Mononuclear cell (primary cell): ENCODE data around the gene NENF. TPM values are rescaled to one million over a fixed set of nuclear protein-coding genes. Genes with fewer than 3 reads are reported as not detected.

Experiments used
- H3K27me3 ChIP-seq: 2 replicates; pipeline ENCODE4 v1.6.0; 2011; ENCODE audit warnings: low read length, control low read depth; ENCODE audit not compliant: insufficient read depth
- H3K4me1 ChIP-seq: 2 replicates; pipeline ENCODE4 v1.5.1; 2011; ENCODE audit warnings: mild to moderate bottlenecking, low read length, control low read depth; ENCODE audit not compliant: insufficient read depth
- H3K4me3 ChIP-seq: 2 replicates; pipeline ENCODE4 v1.5.1; 2011; ENCODE audit warnings: mild to moderate bottlenecking, low read length, moderate library complexity
- H3K9me3 ChIP-seq: 2 replicates; pipeline ENCODE4 v1.5.1; 2011; ENCODE audit warnings: low read depth, mild to moderate bottlenecking, control low read depth, low read length
- total RNA-seq: library from RNA; depleted of rRNA; stranded (reverse); fragments of >200 nt; gene quantifications from one replicate; pipeline ENCODE4 v1.2.3, GENCODE V29; 2012

The NENF gene
- total RNA-seq, 1 donor = 12.9 TPM

- no peaks in the 10 kb centered on the region for H3K27me3 ChIP-seq
- H3K4me1 ChIP-seq = peaks cover 46% of the 10 kb centered on the region
- no peaks in the 10 kb centered on the region for H3K9me3 ChIP-seq
- H3K4me3 ChIP-seq = peak overlapping the region; percentile 81
These were observed 17.4 kb upstream of the NENF start for GRCh38 chr1:212415107-212415841.

GRCh38 chr1:212421165-212421564 lies 11.6 kb upstream of the NENF start:
- Histone ChIP-seq H3K4me1 (no peaks in the 10 kb centered on the region), H3K4me3 (no peak overlapping the region), H3K9me3 (no peaks in the 10 kb centered on the region), H3K27me3 (peaks cover 2% of the 10 kb centered on the region)

- Histone ChIP-seq H3K27me3 (peaks cover 2% of the 10 kb centered on the region), H3K9me3 (no peaks in the 10 kb centered on the region), H3K4me1 (no peaks in the 10 kb centered on the region), H3K4me3 (no peak overlapping the region)
These were observed 8.8 kb upstream of the NENF start for GRCh38 chr1:212423879-212424278.

GRCh38 chr1:212428496-212428895 lies 4.2 kb upstream of the NENF start:
- H3K9me3 ChIP-seq = no peaks in the 10 kb centered on the region
- H3K4me1 ChIP-seq = peaks cover 11% of the 10 kb centered on the region
- H3K4me3 ChIP-seq = no peak overlapping the region
- H3K27me3 ChIP-seq = peaks cover under 1% of the 10 kb centered on the region

GRCh38 chr1:212430416-212430815 lies 2.3 kb upstream of the NENF start:
- no peak overlapping the region for H3K4me3 ChIP-seq
- H3K4me1 ChIP-seq = peaks cover 14% of the 10 kb centered on the region
- no peaks in the 10 kb centered on the region for H3K27me3 ChIP-seq
- H3K9me3 ChIP-seq = no peaks in the 10 kb centered on the region

- Histone ChIP-seq H3K27me3 (no peaks in the 10 kb centered on the region), H3K9me3 (no peaks in the 10 kb centered on the region), H3K4me1 (peaks cover 14% of the 10 kb centered on the region), H3K4me3 (no peak overlapping the region)
These were observed 1.7 kb upstream of the NENF start for GRCh38 chr1:212430955-212431394.

GRCh38 chr1:212431644-212432043 lies 1.1 kb upstream of the NENF start:
- Histone ChIP-seq H3K4me3 (no peak overlapping the region), H3K27me3 (no peaks in the 10 kb centered on the region), H3K4me1 (peaks cover 14% of the 10 kb centered on the region), H3K9me3 (no peaks in the 10 kb centered on the region)

GRCh38 chr1:212432272-212432660 lies 454 bp upstream of the NENF start:
- H3K27me3 ChIP-seq = no peaks in the 10 kb centered on the region
- no peaks in the 10 kb centered on the region for H3K9me3 ChIP-seq
- H3K4me1 ChIP-seq = peaks cover 14% of the 10 kb centered on the region
- H3K4me3 ChIP-seq = peak overlapping the region; percentile 57

GRCh38 chr1:212433577-212434462 lies 1.1 kb downstream of the NENF start:
- no peaks in the 10 kb centered on the region for H3K9me3 ChIP-seq
- H3K4me1 ChIP-seq = peaks cover 14% of the 10 kb centered on the region
- H3K27me3 ChIP-seq = no peaks in the 10 kb centered on the region
- H3K4me3 ChIP-seq = peak overlapping the region; percentile 57

- Histone ChIP-seq H3K4me1 (peaks cover 14% of the 10 kb centered on the region), H3K27me3 (no peaks in the 10 kb centered on the region), H3K9me3 (no peaks in the 10 kb centered on the region), H3K4me3 (no peak overlapping the region)
These were observed 2.3 kb downstream of the NENF start for GRCh38 chr1:212434992-212435391.

GRCh38 chr1:212437179-212437798 lies 4.6 kb downstream of the NENF start:
- Histone ChIP-seq H3K27me3 (no peaks in the 10 kb centered on the region), H3K9me3 (no peaks in the 10 kb centered on the region)

GRCh38 chr1:212438831-212439237 lies 6.1 kb downstream of the NENF start:
- H3K4me3 ChIP-seq = no peak overlapping the region
- H3K9me3 ChIP-seq = no peaks in the 10 kb centered on the region
- no peaks in the 10 kb centered on the region for H3K27me3 ChIP-seq
- H3K4me1 ChIP-seq = no peaks in the 10 kb centered on the region

More at GRCh38 chr1:212437179-212437798, 4.6 kb downstream of the NENF start:
- peaks cover 11% of the 10 kb centered on the region for H3K4me1 ChIP-seq
- no peak overlapping the region for H3K4me3 ChIP-seq

- no peak overlapping the region for H3K4me3 ChIP-seq
- no peaks in the 10 kb centered on the region for H3K4me1 ChIP-seq
These were observed 7.7 kb downstream of the NENF start for GRCh38 chr1:212440419-212440818.

GRCh38 chr1:212442408-212442807 lies 9.7 kb downstream of the NENF start:
- H3K4me3 ChIP-seq = no peak overlapping the region

More at GRCh38 chr1:212440419-212440818, 7.7 kb downstream of the NENF start:
- no peaks in the 10 kb centered on the region for H3K27me3 ChIP-seq
- no peaks in the 10 kb centered on the region for H3K9me3 ChIP-seq

GRCh38 chr1:212446333-212446732 lies 13.6 kb downstream of the NENF start:
- Histone ChIP-seq H3K4me3 (no peak overlapping the region), H3K27me3 (no peaks in the 10 kb centered on the region), H3K9me3 (no peaks in the 10 kb centered on the region), H3K4me1 (no peaks in the 10 kb centered on the region)

More at GRCh38 chr1:212442408-212442807, 9.7 kb downstream of the NENF start:
- Histone ChIP-seq H3K27me3 (no peaks in the 10 kb centered on the region), H3K4me1 (no peaks in the 10 kb centered on the region), H3K9me3 (no peaks in the 10 kb centered on the region)
